Stimulated activated CD4-positive, alpha-beta T cell treated with anti-CD3 and anti-CD28 coated beads, Interleukin-2, amount 100 ng/mL, for 48 hours (primary cell): ENCODE data around the gene KNOP1.
"Not testable (repeated sequence)": the region's sequence is repeated elsewhere in the genome, so short reads cannot be mapped to it uniquely, and the experiment has no call there.

Experiments
- DNase-seq, 2 donors: peaks; one replicate each; pipeline ENCODE4 v3.0.0-alpha.2; 2020

KNOP1 gene

GRCh38 chr16:19679281-19679680, 38.7 kb downstream of the KNOP1 start:
- not testable (repeated sequence) for DNase-seq

- no peak for DNase-seq
Observed at GRCh38 chr16:19678804-19679203, 39.2 kb downstream of the KNOP1 start.

- no peak for DNase-seq
Observed at GRCh38 chr16:19677402-19677801, 40.6 kb downstream of the KNOP1 start.

GRCh38 chr16:19674485-19674884, 43.5 kb downstream of the KNOP1 start:
- DNase-seq: no peak

- no peak for DNase-seq
Observed at GRCh38 chr16:19672378-19672777, 45.6 kb downstream of the KNOP1 start.

GRCh38 chr16:19666477-19666876, 51.5 kb downstream of the KNOP1 start:
- no peak for DNase-seq

- DNase-seq: not testable (repeated sequence)
Observed at GRCh38 chr16:19665313-19665712, 52.7 kb downstream of the KNOP1 start.

GRCh38 chr16:19664166-19664565, 53.9 kb downstream of the KNOP1 start:
- no peak for DNase-seq

GRCh38 chr16:19662351-19662750, 55.7 kb downstream of the KNOP1 start:
- DNase-seq: no peak

GRCh38 chr16:19660432-19660831, 57.6 kb downstream of the KNOP1 start:
- no peak for DNase-seq

GRCh38 chr16:19659554-19659953, 58.5 kb downstream of the KNOP1 start:
- DNase-seq: no peak

GRCh38 chr16:19657831-19658230, 60.2 kb downstream of the KNOP1 start:
- no peak for DNase-seq

GRCh38 chr16:19655242-19655777, 62.7 kb downstream of the KNOP1 start:
- no peak for DNase-seq

- DNase-seq: no peak
Observed at GRCh38 chr16:19654147-19654546, 63.9 kb downstream of the KNOP1 start.
